Thoracic aorta (tissue), 2 donors: ENCODE data around the gene ATP2C2. TPM values are rescaled to one million over a fixed set of nuclear protein-coding genes. Genes with fewer than 3 reads are reported as not detected.

Source experiments
- ATAC-seq: fragments of 150-250 bp; one replicate; pipeline ENCODE4 v1.8.0; 2017; ENCODE audit warnings: low read depth; ENCODE audit not compliant: insufficient number of reproducible peaks, low FRiP score
- DNase-seq: peaks from one replicate; pipeline ENCODE4 v3.0.0-alpha.2; 2020; ENCODE audit warnings: low spot score
- H3K27ac ChIP-seq, 2 donors: fragments of 200-600 bp; sonication (generic); 1 replicate in 1 of 2; 2 replicates in 1 of 2; pipeline ENCODE4 v1.5.1; 2016; ENCODE audit warnings: mild to moderate bottlenecking in 2 of 2, moderate library complexity in 2 of 2
- H3K27me3 ChIP-seq: fragments of 200-600 bp; sonication (generic); replicated peaks from 2 replicates; pipeline ENCODE4 v1.6.0; 2016; ENCODE audit warnings: mild to moderate bottlenecking; ENCODE audit not compliant: insufficient read depth
- H3K36me3 ChIP-seq: fragments of 200-600 bp; sonication (generic); one replicate; pipeline ENCODE4 v1.5.1; 2016
- H3K4me1 ChIP-seq, 2 donors: fragments of 200-600 bp; sonication (generic); 1 replicate in 1 of 2; 2 replicates in 1 of 2; pipeline versions ENCODE4 v1.5.1 to v1.6.0; 2016; ENCODE audit warnings: low read depth in 2 of 2, mild to moderate bottlenecking in 1 of 2; ENCODE audit not compliant: control insufficient read depth in 1 of 2
- H3K4me3 ChIP-seq: fragments of 200-600 bp; sonication (generic); 2 replicates; pipeline ENCODE4 v1.5.1; 2016; ENCODE audit warnings: mild to moderate bottlenecking
- H3K9me3 ChIP-seq: fragments of 200-600 bp; sonication (generic); 2 replicates; pipeline ENCODE4 v1.5.1; 2016
- total RNA-seq, 2 donors: library from RNA; depleted of rRNA; stranded (reverse); fragments of >200 nt; gene quantifications; one replicate each; pipeline versions ENCODE4 v1.1.0 to v1.2.3, GENCODE V29; 2016
- TF ChIP-seq, protein P1 (sequence below): fragments of 200-600 bp; sonication (generic); IDR thresholded peaks from one replicate; pipeline ENCODE4 v1.5.1; 2019; ENCODE audit warnings: antibody characterized with exemption

ATP2C2 gene
- total RNA-seq, 2 donors from 2014 or later, result 0.28 to 0.54 TPM

DNA sequence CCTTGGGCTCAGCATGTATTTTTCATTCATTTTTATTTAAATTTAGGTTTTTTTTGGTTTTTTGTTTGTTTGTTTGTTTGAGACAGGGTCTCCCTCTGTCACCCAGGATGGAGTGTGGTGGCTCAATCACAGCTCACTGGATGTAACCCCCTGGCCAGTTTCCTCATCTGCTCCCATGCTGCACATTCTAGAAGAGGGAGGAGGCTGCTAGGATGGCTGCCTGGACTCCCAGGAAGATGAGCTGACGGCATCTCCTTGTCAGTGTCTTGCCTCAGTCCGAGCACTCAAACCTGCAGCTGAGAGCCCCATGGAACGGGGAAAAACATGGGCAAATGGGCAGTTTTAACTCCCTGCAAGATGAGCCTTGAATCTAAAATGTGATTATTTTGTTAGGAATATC, 128.7 kb downstream of the ATP2C2 start:
- TF ChIP-seq, protein P1, sequence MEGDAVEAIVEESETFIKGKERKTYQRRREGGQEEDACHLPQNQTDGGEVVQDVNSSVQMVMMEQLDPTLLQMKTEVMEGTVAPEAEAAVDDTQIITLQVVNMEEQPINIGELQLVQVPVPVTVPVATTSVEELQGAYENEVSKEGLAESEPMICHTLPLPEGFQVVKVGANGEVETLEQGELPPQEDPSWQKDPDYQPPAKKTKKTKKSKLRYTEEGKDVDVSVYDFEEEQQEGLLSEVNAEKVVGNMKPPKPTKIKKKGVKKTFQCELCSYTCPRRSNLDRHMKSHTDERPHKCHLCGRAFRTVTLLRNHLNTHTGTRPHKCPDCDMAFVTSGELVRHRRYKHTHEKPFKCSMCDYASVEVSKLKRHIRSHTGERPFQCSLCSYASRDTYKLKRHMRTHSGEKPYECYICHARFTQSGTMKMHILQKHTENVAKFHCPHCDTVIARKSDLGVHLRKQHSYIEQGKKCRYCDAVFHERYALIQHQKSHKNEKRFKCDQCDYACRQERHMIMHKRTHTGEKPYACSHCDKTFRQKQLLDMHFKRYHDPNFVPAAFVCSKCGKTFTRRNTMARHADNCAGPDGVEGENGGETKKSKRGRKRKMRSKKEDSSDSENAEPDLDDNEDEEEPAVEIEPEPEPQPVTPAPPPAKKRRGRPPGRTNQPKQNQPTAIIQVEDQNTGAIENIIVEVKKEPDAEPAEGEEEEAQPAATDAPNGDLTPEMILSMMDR, result no peak
- H3K36me3 ChIP-seq, result peaks cover 19% of the 10 kb centered on the region

DNA sequence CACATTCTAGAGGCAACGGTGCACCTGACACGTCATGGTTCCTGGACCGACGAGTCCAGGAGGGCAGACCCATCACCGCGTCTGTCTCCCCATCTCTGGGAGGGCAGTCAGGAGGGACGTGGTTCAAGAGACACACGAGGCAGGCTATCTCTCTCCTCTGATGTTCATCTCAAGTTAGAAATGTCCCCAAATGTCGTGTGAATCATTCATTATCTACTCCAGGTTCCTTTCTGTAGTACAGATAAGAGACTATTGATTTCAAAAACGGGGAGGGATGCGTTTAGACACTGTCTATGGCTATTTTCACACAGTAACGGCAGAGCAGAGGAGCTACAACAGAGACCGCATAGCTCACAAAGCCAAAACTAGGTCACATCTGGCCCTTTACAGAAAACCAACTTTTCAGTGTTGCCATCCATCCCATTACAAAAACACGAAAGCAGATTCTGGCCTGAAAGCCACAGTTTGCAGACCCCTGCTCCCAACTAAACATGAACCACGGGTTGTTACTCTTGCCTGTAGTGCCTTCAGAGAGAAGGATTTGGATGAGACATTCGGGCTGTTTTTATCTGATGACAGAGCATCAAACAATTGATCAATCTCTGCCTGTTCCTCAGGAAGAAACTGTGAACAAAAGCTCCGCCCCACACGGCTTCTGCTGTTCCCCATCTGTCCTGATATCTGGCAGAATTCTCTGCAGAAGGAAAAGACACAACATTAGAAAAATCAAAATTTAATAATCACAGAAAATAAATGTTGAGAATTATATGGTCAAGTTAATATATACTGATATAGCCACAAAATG, 129.3 kb downstream of the ATP2C2 start:
- Histone ChIP-seq H3K4me1 (no peaks in the 10 kb centered on the region), H3K27ac (no peak overlapping the region), H3K9me3 (no peaks in the 10 kb centered on the region), H3K36me3 (peaks cover 19% of the 10 kb centered on the region), H3K27me3 (no peaks in the 10 kb centered on the region), H3K4me3 (no peak overlapping the region)
- TF ChIP-seq, protein P1, result no peak
- ATAC-seq (no peak), DNase-seq (no peak)

More for the DNA sequence above, 128.7 kb downstream of the ATP2C2 start:
- no peaks in the 10 kb centered on the region for H3K4me1 ChIP-seq
- DNase-seq (no peak), ATAC-seq (no peak)
- H3K27me3 ChIP-seq, result no peaks in the 10 kb centered on the region
- no peaks in the 10 kb centered on the region for H3K9me3 ChIP-seq
- H3K27ac ChIP-seq, result no peak overlapping the region
- H3K4me3 ChIP-seq, result no peak overlapping the region

DNA sequence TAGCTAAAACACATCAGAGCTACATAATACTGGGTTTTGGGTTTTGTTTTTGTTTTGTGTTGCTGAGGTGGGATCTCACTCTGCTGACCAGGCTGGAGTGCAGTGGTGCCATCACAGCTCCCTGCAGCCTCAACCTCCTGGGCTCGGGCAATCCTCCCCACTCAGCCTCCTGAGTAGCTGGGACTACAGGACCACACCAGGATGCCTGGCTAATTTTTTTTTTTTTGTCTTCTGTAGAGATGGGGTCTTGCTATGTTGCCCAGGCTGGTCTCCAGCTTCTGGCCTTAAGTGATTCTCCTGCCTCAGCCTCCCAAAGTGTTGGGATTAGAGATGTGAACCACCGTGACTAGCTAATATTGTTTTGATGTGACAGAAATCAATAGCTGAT, 129.9 kb downstream of the ATP2C2 start:
- TF ChIP-seq, protein P1, result no peak
- ATAC-seq, result no peak
- DNase-seq, result no peak
- no peaks in the 10 kb centered on the region for H3K9me3 ChIP-seq
- no peak overlapping the region for H3K4me3 ChIP-seq
- H3K4me1 ChIP-seq, result peaks cover under 1 to 2% of the 10 kb centered on the region in 2 donors
- no peaks in the 10 kb centered on the region for H3K27me3 ChIP-seq
- H3K36me3 ChIP-seq, result peaks cover 19% of the 10 kb centered on the region
- H3K27ac ChIP-seq, result no peak overlapping the region

DNA sequence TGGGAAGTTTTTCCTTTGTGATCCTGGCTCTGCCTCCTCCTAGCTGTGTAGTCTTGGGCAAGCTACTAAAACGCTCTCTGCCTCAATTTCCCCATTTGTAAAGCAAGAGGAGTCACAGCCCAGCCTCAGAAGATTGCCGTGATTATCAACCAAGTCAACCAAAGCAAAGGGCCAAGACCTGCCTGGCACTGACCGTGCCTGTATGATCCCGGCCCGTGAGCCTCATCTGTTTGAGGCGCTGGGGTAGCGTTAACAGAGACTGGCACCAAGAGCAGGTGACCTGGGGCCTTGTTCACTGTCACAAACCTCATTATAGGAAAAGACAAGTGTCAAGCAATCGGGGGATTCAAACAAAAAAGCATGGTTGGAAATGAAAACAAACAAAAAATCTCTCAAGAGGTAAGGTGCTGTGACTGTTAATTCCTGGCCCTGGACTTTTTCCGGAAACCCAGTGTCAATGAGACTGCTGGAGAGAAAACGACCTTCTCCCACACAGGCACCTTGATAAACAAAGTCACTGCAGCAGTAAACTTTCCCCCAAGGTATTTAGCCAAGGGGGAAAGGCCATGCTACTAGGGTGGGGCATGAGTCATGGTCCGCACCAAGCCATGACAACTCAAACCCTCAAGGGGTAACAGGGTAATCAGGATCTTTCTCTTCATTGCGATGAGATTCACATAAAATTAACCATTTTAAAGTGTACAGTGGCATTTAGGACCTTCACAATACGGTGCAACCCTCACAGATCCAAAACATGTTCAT, 130.7 kb downstream of the ATP2C2 start:
- H3K27me3 ChIP-seq, result no peaks in the 10 kb centered on the region

DNA sequence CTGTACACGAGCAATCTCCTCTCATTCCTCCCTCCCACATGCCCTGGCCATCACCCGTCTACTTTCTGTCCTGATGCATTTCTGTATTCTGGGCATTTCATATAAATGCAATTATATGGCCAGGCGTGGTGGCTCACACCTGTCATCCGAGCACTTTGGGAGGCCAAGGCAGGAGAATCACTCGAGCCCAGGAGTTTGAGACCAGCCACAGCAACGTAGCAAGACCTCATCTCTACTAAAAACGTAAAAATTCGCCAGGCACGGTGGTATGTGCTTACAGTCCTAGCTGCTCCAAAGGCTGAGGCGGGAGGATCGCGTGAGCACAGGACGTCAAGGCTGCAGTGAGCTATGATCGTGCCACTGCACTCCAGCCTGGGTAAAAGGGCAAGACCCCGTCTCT, 131.3 kb downstream of the ATP2C2 start:
- no peak overlapping the region for H3K4me3 ChIP-seq
- DNase-seq (no peak), ATAC-seq (no peak)
- no peak overlapping the region for H3K27ac ChIP-seq
- H3K36me3 ChIP-seq, result peaks cover 17% of the 10 kb centered on the region
- H3K9me3 ChIP-seq, result no peaks in the 10 kb centered on the region
- H3K27me3 ChIP-seq, result no peaks in the 10 kb centered on the region
- TF ChIP-seq, protein P1, result no peak
- peaks cover 9 to 11% of the 10 kb centered on the region in 2 donors for H3K4me1 ChIP-seq

More for the DNA sequence above, 130.7 kb downstream of the ATP2C2 start:
- ATAC-seq (no peak), DNase-seq (no peak)
- peaks cover 9 to 10% of the 10 kb centered on the region in 2 donors for H3K4me1 ChIP-seq
- H3K36me3 ChIP-seq, result peaks cover 19% of the 10 kb centered on the region
- TF ChIP-seq, protein P1, result no peak
- no peaks in the 10 kb centered on the region for H3K9me3 ChIP-seq
- no peak overlapping the region for H3K4me3 ChIP-seq
- no peak overlapping the region for H3K27ac ChIP-seq
